Activated naive CD4-positive, alpha-beta T cell treated with anti-CD3 and anti-CD28 coated beads, Interleukin-2, amount 50 U/mL, for 24 hours (primary cell): ENCODE data around the gene GFRA4.
A peak's percentile ranks its signal among the peaks of the same experiment; 100 is the strongest.

Source experiments
- H3K27ac Mint-ChIP-seq: one replicate; pipeline ENCODE4 v1.8.0; 2021; ENCODE audit warnings: mild to moderate bottlenecking, mixed read lengths
- H3K27me3 Mint-ChIP-seq: one replicate; pipeline ENCODE4 v1.8.0; 2021; ENCODE audit warnings: mixed read lengths
- H3K36me3 Mint-ChIP-seq: one replicate; pipeline ENCODE4 v1.8.0; 2021; ENCODE audit warnings: mixed read lengths
- H3K4me1 Mint-ChIP-seq: one replicate; pipeline ENCODE4 v1.8.0; 2021; ENCODE audit warnings: mixed read lengths
- H3K4me3 Mint-ChIP-seq: one replicate; pipeline ENCODE4 v1.8.0; 2021; ENCODE audit warnings: mild to moderate bottlenecking, mixed read lengths
- H3K9me3 Mint-ChIP-seq: one replicate; pipeline ENCODE4 v1.8.0; 2021; ENCODE audit warnings: mixed read lengths

Gene GFRA4

DNA sequence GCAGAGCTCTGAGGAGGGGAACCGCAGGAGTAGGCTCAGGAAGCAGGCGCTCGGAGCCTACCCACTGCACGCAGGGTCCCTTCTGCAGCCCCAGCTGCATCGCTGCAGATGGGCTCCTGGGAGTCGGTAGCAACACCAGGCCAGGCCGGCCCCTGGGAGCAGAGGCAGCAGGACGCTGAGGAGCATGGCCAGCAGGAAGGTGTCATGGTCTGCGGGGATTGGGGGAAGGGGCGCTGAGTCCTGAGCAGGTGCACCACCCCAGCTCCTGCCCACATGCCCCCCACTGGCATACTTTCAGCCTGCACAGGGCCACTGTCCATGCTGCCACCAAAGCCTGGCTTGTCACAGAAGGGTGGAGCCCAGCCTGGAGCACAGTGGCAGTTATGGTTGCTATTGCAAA lies 7.7 kb upstream of the GFRA4 start:
- no peaks in the 10 kb centered on the region for H3K36me3 Mint-ChIP-seq
- H3K27me3 Mint-ChIP-seq = peaks cover 24% of the 10 kb centered on the region
- H3K4me1 Mint-ChIP-seq = peaks cover 11% of the 10 kb centered on the region
- no peak overlapping the region for H3K4me3 Mint-ChIP-seq
- no peak overlapping the region for H3K27ac Mint-ChIP-seq
- no peaks in the 10 kb centered on the region for H3K9me3 Mint-ChIP-seq

DNA sequence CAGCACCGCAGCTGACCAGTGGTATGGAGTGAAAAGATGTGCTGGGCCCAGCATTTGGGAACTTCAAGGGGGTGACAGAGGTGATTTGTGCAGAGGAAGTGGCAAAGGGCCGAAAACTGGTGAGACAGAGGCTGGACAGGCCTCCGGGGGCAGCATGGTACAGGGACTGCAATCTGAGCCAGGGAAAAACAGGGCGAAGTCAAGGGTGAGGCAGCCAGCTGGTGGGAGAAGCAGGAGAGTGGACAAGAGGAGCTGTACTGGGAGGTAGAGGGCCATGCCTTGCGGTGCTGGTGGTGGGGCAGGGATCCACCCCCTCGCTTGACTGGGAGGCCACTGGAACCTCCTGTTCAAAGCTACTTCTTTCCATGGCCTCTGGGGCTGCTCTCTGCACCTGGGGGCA lies 7.3 kb upstream of the GFRA4 start:
- no peak overlapping the region for H3K4me3 Mint-ChIP-seq
- peaks cover 15% of the 10 kb centered on the region for H3K4me1 Mint-ChIP-seq
- H3K9me3 Mint-ChIP-seq = no peaks in the 10 kb centered on the region
- H3K27ac Mint-ChIP-seq = no peak overlapping the region
- peaks cover 24% of the 10 kb centered on the region for H3K27me3 Mint-ChIP-seq
- no peaks in the 10 kb centered on the region for H3K36me3 Mint-ChIP-seq

DNA sequence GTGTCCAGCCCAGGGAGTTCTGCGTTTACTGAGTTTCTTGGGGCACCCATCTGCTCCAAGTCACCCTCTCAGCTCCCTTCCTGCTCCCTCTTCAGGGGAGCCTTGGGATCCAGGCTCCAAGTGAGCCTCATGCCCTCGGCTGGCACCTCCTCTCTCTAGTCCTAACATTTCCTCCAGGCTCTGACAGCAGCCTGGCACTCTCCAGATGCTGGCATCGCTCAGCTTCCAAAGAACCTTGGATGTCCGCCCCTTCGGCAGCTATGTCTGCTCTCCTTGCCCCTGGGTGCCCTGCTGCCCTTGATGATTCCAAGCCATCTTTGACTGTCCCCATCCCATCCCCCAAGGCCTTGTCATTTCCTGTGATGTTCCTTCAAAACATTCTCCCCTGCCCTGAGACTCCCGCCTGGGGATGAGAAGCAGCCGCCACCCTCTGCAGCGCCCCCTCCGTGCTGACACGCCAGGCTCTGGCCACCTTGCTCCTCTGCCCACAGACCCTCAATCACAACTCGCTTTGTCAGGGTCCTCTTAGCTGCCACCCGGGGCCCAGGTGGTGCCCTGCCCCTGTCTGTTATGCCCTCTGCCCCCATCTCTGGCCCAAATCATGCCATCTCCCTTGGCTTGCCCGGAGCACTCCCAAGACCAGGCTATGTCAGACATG lies 6.6 kb upstream of the GFRA4 start:
- no peak overlapping the region for H3K27ac Mint-ChIP-seq
- H3K27me3 Mint-ChIP-seq = peaks cover 17% of the 10 kb centered on the region
- H3K36me3 Mint-ChIP-seq = no peaks in the 10 kb centered on the region

DNA sequence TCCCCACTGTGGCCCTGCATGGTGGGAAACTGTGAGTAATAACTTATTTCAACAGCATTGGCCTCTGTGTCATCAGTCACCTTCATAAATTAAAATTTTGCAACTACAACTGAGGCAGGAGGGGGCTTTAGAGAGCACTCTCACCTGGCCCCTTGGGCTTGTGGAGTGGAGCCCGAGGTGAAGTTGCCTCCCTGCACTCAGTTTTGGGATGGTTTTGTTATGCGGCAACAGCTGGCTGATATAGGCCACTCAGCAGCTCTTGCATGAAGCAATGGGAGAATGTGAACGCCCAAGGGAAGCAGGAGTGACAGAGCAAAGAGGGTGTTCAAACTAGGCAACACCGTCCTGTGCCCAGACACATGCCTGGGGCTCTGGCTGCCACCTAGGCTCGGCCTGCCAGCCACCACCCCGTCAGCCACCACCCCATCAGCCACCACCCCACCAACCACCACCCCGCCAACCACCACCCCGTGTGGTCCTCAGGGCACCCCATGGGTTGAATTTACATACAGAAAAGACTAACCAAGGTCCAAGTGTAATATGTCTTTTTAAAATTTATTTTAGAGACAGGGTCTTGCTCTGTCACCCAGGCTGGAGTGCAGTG lies 4.3 kb upstream of the GFRA4 start:
- H3K4me3 Mint-ChIP-seq = no peak overlapping the region
- peaks cover 15% of the 10 kb centered on the region for H3K4me1 Mint-ChIP-seq
- H3K9me3 Mint-ChIP-seq = no peaks in the 10 kb centered on the region
- H3K27me3 Mint-ChIP-seq = peaks cover 10% of the 10 kb centered on the region
- no peaks in the 10 kb centered on the region for H3K36me3 Mint-ChIP-seq
- no peak overlapping the region for H3K27ac Mint-ChIP-seq

More for the DNA sequence above, 6.6 kb upstream of the GFRA4 start:
- Mint-ChIP-seq H3K4me3 (no peak overlapping the region), H3K9me3 (no peaks in the 10 kb centered on the region), H3K4me1 (peaks cover 15% of the 10 kb centered on the region)

DNA sequence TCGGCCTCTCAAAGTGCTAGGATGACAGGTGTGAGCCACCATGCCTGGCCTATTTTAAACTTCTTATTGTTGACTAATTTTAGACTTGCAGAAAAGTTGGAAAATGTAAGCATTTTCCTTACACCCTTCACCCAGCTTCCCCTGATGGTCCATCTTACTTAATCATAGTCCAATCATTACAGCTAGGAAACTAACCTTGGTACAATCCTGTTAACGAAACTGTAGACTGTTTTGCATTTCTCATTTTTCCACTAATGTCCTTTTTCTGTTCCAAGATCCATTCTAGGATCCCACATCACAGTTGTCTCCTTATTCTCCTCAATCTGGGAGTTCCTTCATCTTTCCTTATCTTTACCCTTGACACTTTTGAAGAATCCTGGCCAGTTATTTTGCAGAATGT lies 659 bp upstream of the GFRA4 start:
- H3K27me3 Mint-ChIP-seq = peaks cover 16% of the 10 kb centered on the region
- H3K9me3 Mint-ChIP-seq = no peaks in the 10 kb centered on the region
- peaks cover 15% of the 10 kb centered on the region for H3K4me1 Mint-ChIP-seq
- H3K27ac Mint-ChIP-seq = no peak overlapping the region
- H3K36me3 Mint-ChIP-seq = no peaks in the 10 kb centered on the region
- H3K4me3 Mint-ChIP-seq = no peak overlapping the region

DNA sequence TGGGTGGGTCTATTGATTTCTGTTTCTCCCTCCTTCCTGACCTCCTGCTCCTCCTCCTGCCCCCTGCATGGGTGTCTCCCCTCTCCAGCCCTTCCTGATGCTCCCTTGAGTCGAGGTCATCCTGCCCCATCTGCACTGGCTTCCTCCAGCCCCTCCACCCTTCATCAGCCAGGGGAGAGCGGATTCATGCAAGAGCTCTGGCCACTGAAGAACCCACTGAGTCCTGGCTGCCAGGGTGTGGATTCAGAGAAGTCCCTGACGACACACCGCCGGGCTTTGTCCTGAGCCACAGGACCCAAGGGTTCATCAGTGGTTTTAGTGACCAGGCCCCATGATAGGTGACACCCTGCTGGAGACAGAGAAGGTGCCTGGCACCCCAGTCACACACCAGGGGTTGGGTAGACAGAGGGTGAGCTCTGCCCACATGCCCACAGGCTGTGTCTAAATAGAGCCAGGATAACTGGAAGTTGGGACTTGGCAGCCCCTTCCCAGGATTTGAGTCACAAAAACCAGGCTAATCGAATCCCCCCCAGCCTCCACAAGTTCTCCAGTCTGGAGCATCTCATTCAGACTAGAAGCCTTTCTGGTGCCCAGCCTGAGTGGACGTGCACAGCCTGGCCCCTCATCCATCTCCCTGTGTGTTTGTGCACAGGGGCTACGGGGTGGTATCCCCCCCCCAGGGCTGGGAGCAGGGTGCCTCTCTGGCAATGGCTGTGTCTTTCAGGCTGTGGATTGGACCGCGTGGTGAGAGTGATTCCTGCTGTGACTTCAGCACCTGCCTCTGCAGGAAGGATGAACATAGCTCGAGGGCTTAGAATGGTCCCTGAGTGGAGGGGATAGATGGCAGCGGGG lies 1.2 kb downstream of the GFRA4 start:
- no peaks in the 10 kb centered on the region for H3K9me3 Mint-ChIP-seq
- no peaks in the 10 kb centered on the region for H3K36me3 Mint-ChIP-seq
- peaks cover 10% of the 10 kb centered on the region for H3K4me1 Mint-ChIP-seq
- no peak overlapping the region for H3K4me3 Mint-ChIP-seq
- H3K27ac Mint-ChIP-seq = peak overlapping the region; percentile 18
- peaks cover 21% of the 10 kb centered on the region for H3K27me3 Mint-ChIP-seq

DNA sequence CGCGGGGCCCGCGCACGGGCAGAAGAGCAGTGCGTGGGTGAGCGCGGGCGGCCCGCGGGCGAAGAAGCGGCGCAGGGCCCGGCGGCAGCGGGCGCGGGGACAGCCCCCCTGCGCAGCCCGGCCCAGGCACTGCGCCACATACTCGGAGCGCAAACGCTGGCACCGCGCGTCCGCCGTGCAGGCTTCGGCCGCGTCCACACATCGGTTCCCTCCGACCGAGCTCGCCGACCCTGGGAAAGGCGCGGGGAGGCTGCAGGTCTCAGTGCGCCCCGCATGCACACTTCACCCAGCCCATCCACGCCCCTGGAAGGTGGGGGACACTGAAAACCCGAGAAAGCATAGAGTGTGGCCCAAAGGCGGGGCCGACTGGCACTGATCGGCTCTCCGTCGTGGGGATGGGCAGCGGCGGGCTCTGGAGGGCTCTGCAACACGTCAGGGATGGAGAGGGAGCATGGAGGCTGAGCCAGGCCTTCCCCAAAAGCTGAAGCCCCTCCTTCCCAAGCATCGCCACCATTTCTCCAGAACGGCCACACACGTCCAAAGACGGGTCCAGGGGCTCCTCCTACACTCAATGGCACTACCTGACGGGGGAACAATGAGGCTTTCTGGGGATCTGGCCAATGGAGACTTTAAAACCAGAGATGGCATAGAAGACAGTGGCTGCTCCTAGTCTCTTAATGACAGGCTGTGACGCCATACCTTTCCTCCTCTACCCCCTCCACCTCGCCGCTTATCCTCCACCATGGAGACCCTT lies 2.0 kb downstream of the GFRA4 start:
- Mint-ChIP-seq H3K4me1 (peaks cover 6% of the 10 kb centered on the region), H3K27ac (no peak overlapping the region)

DNA sequence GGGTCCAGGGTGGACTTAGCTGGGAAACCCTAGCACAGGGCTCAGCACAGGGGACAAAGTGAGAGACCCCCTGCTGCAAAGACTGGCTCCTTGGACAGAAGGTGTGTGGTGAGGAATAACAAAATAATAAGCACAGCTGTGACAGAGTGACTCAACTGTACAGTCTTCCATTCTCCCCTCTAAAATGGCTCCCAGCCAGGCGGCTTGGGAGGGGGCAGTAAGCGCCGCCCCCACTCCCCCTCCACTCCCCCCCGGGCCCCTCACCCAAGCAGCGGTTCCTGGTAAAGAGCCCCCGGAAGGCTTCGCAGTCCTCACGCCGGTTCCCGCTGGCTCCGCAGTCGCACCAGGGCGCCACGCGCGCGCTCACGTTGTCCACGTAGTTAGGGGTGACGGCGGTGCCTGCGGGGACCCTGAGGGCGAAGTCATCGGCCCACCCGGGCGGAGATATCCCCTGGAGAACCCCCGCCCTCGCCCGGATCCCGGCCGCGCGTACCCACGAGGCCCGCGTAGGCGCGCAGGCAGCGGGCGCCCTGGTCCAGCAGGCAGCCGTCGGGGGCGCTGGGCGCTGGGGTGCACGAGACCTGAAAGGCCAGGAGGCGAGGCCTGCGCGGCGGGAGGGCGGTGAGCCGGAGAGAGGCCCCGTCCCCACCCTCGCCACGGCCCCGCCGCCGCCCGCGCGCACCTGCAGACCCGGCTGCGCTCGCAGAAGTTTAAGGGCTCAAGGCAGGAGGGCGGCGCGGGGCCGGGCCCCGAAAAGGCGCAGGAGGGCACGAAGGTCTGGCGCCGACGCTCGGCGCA lies 2.7 kb downstream of the GFRA4 start:
- Mint-ChIP-seq H3K4me1 (no peaks in the 10 kb centered on the region), H3K9me3 (no peaks in the 10 kb centered on the region), H3K27me3 (peaks cover 21% of the 10 kb centered on the region), H3K4me3 (no peak overlapping the region), H3K27ac (no peak overlapping the region), H3K36me3 (no peaks in the 10 kb centered on the region)

More for the DNA sequence above, 2.0 kb downstream of the GFRA4 start:
- Mint-ChIP-seq H3K36me3 (no peaks in the 10 kb centered on the region), H3K9me3 (no peaks in the 10 kb centered on the region), H3K4me3 (no peak overlapping the region), H3K27me3 (peaks cover 21% of the 10 kb centered on the region)

DNA sequence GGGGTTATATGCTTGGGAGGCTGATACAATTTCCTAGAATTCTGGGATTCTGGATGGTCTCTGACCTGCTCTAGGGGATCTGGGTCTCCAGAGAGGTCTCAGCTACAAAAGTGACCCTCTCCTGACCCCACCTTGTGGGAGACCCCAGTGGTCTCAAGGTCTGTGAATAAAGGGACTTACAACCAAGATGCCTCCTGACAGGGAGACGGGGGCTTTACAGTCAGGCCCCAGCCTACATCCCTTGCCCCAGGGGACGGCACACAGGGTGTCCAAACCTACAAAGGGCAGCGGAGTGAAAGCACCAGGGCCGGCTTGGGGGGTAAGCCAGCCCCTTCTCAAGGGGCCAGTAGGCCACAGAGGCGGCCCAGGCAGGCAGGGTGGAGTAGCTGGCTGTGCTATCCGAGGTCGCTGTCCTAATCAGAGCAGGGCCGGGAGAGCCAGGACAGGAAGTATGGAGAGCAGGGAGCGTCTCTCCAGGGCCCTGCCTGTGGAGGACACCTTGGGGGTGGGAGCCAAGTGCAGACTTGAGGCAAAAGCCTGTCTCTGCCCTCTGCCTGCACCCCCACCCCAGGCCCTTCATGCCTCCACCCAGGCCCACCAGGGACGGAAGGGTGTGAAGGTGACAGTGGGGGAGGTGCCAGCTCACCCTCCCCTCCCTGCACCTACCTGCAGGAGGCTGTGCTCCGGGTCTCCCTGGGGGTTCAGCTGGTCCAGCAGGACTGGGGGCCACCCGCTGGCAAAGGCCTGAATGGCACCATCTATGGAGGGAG lies 3.5 kb downstream of the GFRA4 start:
- Mint-ChIP-seq H3K4me3 (no peak overlapping the region), H3K27ac (no peak overlapping the region), H3K36me3 (no peaks in the 10 kb centered on the region), H3K4me1 (no peaks in the 10 kb centered on the region), H3K9me3 (no peaks in the 10 kb centered on the region), H3K27me3 (peaks cover 21% of the 10 kb centered on the region)

DNA sequence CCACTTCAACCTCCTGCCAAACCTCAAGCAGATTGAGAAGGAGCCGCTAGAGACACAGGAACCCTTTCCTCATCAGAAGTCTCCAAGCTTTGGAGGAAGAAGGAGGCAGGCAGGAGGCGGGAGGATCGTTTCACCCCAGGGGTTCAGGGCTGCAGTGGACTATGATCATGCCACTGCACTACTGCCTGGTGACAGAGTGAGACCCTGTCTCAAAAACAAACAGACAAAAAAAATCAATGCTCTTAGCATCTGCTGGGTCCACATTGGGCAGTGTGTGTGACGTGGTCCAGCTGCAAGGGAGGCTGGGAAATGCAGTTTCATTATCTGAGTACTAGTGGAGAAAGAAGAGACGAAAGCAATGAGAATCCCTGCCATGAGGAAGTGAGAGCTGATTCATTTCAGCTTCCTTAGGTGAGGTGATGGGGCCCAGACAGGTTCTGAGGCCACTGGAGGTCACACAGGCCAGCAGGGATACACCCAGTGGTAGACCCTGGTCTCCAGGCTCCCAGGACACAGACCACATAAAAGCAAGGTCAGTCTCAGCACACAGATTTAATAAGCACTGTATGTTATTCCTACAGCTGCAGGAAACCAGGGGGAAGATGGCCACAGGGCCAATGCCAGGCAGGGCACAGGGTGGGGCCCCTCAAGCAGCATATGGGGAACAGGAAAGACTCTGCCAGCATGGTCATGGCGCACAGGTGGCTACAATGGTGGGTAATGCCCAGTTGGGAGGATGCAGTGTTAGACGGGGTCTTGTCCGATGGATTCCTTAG lies 4.3 kb downstream of the GFRA4 start:
- Mint-ChIP-seq H3K36me3 (no peaks in the 10 kb centered on the region), H3K4me3 (no peak overlapping the region), H3K27ac (no peak overlapping the region), H3K27me3 (peaks cover 21% of the 10 kb centered on the region), H3K4me1 (no peaks in the 10 kb centered on the region), H3K9me3 (no peaks in the 10 kb centered on the region)

DNA sequence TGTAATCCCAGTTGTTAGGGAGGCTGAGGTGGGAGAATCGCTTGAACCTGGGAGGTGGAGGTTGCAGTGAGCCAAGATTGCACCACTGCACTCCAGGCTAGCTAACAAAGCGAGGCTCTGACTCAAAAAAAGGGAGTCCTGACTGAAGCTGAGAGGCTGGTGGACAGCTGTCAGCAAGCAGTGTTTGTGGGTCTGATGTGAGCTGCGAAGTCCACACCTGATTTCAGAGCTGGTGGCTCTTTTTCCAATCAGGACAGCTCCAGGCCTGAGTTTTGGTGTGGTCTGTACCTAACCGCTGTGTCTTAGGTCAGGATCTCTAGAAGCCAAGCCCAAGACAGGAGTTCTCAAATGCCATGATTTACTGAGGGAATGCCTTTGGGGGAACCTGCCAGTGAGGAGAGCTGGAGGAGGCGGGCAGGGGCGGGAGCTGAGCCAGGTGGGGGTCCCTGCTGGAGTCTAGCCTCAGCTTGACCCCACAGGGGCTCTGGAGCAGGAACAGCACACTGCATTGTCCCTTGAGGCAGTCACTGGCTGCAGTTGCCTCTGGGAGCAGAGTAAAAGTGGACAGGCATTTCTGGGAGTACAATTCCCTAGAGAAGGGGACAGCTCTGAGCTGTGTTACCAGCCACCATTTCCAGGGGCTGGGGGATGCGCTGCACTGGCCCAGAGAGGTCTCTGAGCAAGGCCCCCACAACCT lies 5.0 kb downstream of the GFRA4 start:
- H3K36me3 Mint-ChIP-seq = no peaks in the 10 kb centered on the region
- H3K27me3 Mint-ChIP-seq = peaks cover 21% of the 10 kb centered on the region
- no peak overlapping the region for H3K4me3 Mint-ChIP-seq
- H3K4me1 Mint-ChIP-seq = no peaks in the 10 kb centered on the region
- no peak overlapping the region for H3K27ac Mint-ChIP-seq
- H3K9me3 Mint-ChIP-seq = no peaks in the 10 kb centered on the region

DNA sequence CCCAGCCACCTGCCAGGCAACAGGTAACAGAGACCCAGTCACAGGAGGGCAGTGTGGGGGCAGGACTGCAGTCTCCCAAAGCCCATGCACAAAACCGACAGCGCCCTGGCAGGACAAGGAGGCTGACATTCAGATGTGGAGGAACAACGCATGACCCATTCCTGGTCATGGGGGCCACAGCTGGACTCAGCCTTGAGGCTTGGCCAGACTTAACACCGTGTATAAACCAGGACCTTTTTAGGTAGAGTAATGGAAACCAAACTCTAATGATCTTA lies 8.1 kb downstream of the GFRA4 start:
- Mint-ChIP-seq H3K27me3 (peaks cover 13% of the 10 kb centered on the region), H3K36me3 (peaks cover 9% of the 10 kb centered on the region), H3K4me3 (no peak overlapping the region), H3K9me3 (no peaks in the 10 kb centered on the region), H3K27ac (no peak overlapping the region), H3K4me1 (no peaks in the 10 kb centered on the region)

DNA sequence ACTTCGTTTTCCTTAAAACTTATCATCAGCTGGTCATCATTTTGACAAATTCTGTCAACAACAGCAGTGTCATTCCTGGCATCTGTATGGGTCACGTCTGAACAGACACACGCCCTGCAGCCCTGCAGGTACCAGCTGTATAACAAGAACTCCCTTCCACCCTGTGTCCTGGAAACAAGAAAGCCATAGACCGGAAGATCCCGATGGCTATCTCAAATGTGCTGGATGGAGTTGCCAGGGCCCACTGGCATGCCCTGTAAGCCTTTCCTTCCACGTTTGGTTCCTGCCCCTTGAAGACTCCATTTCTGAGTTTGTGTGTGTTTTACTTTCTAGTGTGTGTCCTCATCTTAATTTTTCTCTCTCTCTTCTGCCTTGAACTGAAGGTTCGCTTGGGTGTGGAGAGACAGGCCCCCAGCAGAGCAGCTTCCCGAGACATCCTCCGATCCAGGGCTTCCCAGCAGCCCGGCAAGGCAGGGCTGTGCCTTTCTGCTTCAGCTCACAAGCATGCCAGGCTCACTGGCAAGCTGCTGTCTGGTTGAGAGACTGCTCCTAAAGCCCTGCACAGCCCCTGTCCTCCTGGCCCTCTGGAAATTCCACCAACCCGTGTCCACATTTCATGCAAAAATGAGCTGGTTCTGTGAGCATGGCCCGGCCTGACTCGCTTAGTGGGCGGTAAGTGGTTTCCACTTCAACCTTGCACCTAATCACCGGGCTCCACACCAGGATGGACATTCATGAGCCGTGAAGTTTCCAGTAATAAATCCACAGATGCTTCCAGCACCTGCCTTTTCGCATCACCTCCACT lies 8.7 kb downstream of the GFRA4 start:
- Mint-ChIP-seq H3K4me1 (no peaks in the 10 kb centered on the region), H3K27me3 (peaks cover 10% of the 10 kb centered on the region), H3K27ac (no peak overlapping the region), H3K36me3 (peaks cover 9% of the 10 kb centered on the region), H3K4me3 (no peak overlapping the region), H3K9me3 (no peaks in the 10 kb centered on the region)
